ENCODE measurements around the gene PPP2R2B. TPM values are rescaled to one million over a fixed set of nuclear protein-coding genes. Genes with fewer than 3 reads are reported as not detected.

The PPP2R2B gene
- total RNA-seq, 1 experiment from 2014 or later, result not detected

DNA sequence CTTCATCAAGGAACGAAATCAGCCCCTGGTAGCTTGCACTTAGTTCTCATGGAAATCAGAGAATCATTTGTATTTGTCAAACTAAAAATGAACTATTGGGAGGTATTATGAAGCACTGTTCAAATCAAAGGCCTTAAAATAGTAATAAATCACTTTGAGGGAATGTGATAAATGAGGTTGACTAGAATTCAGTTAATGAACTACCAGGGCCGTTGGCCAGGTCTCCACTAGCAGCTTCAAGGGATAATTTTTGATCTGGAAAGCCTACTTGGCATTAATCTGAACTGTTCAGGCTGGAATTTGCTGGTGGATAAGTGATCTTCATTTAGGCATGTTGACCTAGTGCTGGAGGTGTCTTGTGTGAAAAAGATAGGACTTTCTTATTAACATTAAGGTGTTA lies 286.2 kb downstream of the PPP2R2B start:
- no peak overlapping the region for H3K9ac ChIP-seq (ENCODE audit: low read length)
- no peak overlapping the region for H3K27ac ChIP-seq (ENCODE audit: low read depth, low read length)
- no peak overlapping the region for H2AFZ ChIP-seq (ENCODE audit: low read depth, low read length, poor library complexity, severe bottlenecking)
- no peaks in the 10 kb centered on the region for H3K4me1 ChIP-seq (ENCODE audit: control insufficient read depth in 1 of 2, insufficient read depth in 2 of 2, low read length in 2 of 2)
- no TSS peak for BruUV-seq (replicated peaks)
- intact Hi-C loops (cut with micrococcal nuclease), result no loop called here
- POLR2A ChIA-PET, result no interaction called here
- H3K4me2 ChIP-seq (ENCODE audit: low read length), result no peak overlapping the region
- RAD21 ChIA-PET (ENCODE audit: low non-redundant PET in 1 of 2, low total read pairs in 2 of 2, uncharacterized antibody in 2 of 2, unreplicated experiment in 2 of 2), result no interaction called here
- no peaks in the 10 kb centered on the region for H3K79me2 ChIP-seq (ENCODE audit: insufficient read depth, low read length)
- no peaks in the 10 kb centered on the region for H3K9me2 ChIP-seq (ENCODE audit: insufficient read depth)
- H3K4me3 ChIP-seq (replicated peaks in 1 of 2; ENCODE audit: low read depth in 1 of 2, low read length in 2 of 2), result no peak overlapping the region
- no peaks in the 10 kb centered on the region for H4K20me1 ChIP-seq (ENCODE audit: insufficient read depth)
- no peaks in the 10 kb centered on the region for H3K9me3 ChIP-seq (ENCODE audit: control insufficient read depth in 1 of 2, insufficient read depth in 1 of 2, low read depth in 1 of 2, low read length in 2 of 2)
- TF ChIP-seq RAD21 (IDR thresholded peaks at IDR 0.05; ENCODE audit: low read depth), result no peak
- ATAC-seq, result no peak
- CTCF ChIA-PET, result no interaction called here
- peaks cover 24% of the 10 kb centered on the region for H3K27me3 ChIP-seq (ENCODE audit: insufficient read depth, low read length)
- H3K36me3 ChIP-seq (ENCODE audit: control insufficient read depth in 1 of 2, insufficient read depth in 2 of 2, low read length in 2 of 2), result no peaks in the 10 kb centered on the region
- no peak for DNase-seq (ENCODE audit: low read depth, low spot score)

DNA sequence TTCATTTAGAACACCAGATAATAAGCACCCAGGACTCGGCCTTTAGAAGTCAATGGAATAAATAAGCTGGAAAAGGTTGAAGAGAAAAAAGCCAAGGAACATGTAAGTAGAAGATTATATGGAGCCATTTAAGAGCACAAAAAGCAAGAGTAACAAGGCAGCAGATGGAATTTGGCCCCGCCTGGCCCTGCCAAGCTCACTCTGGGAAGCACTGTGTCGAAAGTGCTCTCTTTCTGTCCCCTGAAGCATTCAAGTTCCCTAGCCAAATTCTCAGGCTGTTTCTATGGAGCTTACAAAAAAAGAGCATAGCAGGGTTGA lies 289.6 kb downstream of the PPP2R2B start:
- POLR2A ChIA-PET, result no interaction called here
- no peak for TF ChIP-seq ELF1 (IDR thresholded peaks at IDR 0.05; ENCODE audit: borderline replicate concordance, low read depth)
- no peak for TF ChIP-seq SIN3A (IDR thresholded peaks at IDR 0.05; ENCODE audit: low read depth)
- TF ChIP-seq EZH2 (IDR thresholded peaks at IDR 0.05), result no peak
- TF ChIP-seq, protein P1, sequence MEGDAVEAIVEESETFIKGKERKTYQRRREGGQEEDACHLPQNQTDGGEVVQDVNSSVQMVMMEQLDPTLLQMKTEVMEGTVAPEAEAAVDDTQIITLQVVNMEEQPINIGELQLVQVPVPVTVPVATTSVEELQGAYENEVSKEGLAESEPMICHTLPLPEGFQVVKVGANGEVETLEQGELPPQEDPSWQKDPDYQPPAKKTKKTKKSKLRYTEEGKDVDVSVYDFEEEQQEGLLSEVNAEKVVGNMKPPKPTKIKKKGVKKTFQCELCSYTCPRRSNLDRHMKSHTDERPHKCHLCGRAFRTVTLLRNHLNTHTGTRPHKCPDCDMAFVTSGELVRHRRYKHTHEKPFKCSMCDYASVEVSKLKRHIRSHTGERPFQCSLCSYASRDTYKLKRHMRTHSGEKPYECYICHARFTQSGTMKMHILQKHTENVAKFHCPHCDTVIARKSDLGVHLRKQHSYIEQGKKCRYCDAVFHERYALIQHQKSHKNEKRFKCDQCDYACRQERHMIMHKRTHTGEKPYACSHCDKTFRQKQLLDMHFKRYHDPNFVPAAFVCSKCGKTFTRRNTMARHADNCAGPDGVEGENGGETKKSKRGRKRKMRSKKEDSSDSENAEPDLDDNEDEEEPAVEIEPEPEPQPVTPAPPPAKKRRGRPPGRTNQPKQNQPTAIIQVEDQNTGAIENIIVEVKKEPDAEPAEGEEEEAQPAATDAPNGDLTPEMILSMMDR (IDR thresholded peaks at IDR 0.05 in 2 of 3, conservative IDR thresholded peaks at IDR 0.05 in 1 of 3; ENCODE audit: borderline replicate concordance in 1 of 3, insufficient read depth in 1 of 3, low read depth in 2 of 3, low read length in 2 of 3), result no peak
- no peak for TF ChIP-seq EZH2phosphoT487 (IDR thresholded peaks at IDR 0.05; ENCODE audit: borderline replicate concordance)
- TF ChIP-seq ZFX (IDR thresholded peaks at IDR 0.05), result no peak
- no peak for TF ChIP-seq ZNF274 (IDR thresholded peaks at IDR 0.05; ENCODE audit: low read depth, low read length)
- no peak for TF ChIP-seq TCF7L2 (IDR thresholded peaks at IDR 0.05; ENCODE audit: borderline replicate concordance, extremely low read depth, insufficient read depth, insufficient read length)
- no peak for TF ChIP-seq CBX3 (IDR thresholded peaks at IDR 0.05; ENCODE audit: low read depth)
- TF ChIP-seq FOSL1 (IDR thresholded peaks at IDR 0.05; ENCODE audit: low read depth), result no peak
- TF ChIP-seq, protein P2, sequence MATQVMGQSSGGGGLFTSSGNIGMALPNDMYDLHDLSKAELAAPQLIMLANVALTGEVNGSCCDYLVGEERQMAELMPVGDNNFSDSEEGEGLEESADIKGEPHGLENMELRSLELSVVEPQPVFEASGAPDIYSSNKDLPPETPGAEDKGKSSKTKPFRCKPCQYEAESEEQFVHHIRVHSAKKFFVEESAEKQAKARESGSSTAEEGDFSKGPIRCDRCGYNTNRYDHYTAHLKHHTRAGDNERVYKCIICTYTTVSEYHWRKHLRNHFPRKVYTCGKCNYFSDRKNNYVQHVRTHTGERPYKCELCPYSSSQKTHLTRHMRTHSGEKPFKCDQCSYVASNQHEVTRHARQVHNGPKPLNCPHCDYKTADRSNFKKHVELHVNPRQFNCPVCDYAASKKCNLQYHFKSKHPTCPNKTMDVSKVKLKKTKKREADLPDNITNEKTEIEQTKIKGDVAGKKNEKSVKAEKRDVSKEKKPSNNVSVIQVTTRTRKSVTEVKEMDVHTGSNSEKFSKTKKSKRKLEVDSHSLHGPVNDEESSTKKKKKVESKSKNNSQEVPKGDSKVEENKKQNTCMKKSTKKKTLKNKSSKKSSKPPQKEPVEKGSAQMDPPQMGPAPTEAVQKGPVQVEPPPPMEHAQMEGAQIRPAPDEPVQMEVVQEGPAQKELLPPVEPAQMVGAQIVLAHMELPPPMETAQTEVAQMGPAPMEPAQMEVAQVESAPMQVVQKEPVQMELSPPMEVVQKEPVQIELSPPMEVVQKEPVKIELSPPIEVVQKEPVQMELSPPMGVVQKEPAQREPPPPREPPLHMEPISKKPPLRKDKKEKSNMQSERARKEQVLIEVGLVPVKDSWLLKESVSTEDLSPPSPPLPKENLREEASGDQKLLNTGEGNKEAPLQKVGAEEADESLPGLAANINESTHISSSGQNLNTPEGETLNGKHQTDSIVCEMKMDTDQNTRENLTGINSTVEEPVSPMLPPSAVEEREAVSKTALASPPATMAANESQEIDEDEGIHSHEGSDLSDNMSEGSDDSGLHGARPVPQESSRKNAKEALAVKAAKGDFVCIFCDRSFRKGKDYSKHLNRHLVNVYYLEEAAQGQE (IDR thresholded peaks at IDR 0.05; ENCODE audit: low read depth), result no peak
- TF ChIP-seq, protein P3, sequence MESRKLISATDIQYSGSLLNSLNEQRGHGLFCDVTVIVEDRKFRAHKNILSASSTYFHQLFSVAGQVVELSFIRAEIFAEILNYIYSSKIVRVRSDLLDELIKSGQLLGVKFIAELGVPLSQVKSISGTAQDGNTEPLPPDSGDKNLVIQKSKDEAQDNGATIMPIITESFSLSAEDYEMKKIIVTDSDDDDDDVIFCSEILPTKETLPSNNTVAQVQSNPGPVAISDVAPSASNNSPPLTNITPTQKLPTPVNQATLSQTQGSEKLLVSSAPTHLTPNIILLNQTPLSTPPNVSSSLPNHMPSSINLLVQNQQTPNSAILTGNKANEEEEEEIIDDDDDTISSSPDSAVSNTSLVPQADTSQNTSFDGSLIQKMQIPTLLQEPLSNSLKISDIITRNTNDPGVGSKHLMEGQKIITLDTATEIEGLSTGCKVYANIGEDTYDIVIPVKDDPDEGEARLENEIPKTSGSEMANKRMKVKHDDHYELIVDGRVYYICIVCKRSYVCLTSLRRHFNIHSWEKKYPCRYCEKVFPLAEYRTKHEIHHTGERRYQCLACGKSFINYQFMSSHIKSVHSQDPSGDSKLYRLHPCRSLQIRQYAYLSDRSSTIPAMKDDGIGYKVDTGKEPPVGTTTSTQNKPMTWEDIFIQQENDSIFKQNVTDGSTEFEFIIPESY (IDR thresholded peaks at IDR 0.05; ENCODE audit: extremely low read depth, insufficient replicate concordance, low read length), result no peak
- TF ChIP-seq CEBPB (IDR thresholded peaks at IDR 0.05; ENCODE audit: low read depth), result no peak

More for the DNA sequence above, 289.6 kb downstream of the PPP2R2B start:
- no peak overlapping the region for H2AFZ ChIP-seq (ENCODE audit: low read depth, low read length, poor library complexity, severe bottlenecking)
- H3K9me3 ChIP-seq (ENCODE audit: control insufficient read depth in 1 of 2, insufficient read depth in 1 of 2, low read depth in 1 of 2, low read length in 2 of 2), result no peaks in the 10 kb centered on the region
- H3K36me3 ChIP-seq (ENCODE audit: control insufficient read depth in 1 of 2, insufficient read depth in 2 of 2, low read length in 2 of 2), result no peaks in the 10 kb centered on the region
- intact Hi-C loops (cut with micrococcal nuclease), result no loop called here
- BruUV-seq (replicated peaks), result no TSS peak
- H3K9ac ChIP-seq (ENCODE audit: low read length), result no peak overlapping the region
- no peak for ATAC-seq
- H3K27me3 ChIP-seq (ENCODE audit: insufficient read depth, low read length), result peaks cover 5% of the 10 kb centered on the region; the same call in 1 of the 2 replicates
- RAD21 ChIA-PET (ENCODE audit: low non-redundant PET in 1 of 2, low total read pairs in 2 of 2, uncharacterized antibody in 2 of 2, unreplicated experiment in 2 of 2), result no interaction called here
- no peaks in the 10 kb centered on the region for H4K20me1 ChIP-seq (ENCODE audit: insufficient read depth)
- H3K9me2 ChIP-seq (ENCODE audit: insufficient read depth), result no peaks in the 10 kb centered on the region
- H3K79me2 ChIP-seq (ENCODE audit: insufficient read depth, low read length), result no peaks in the 10 kb centered on the region
- DNase-seq (ENCODE audit: low read depth, low spot score), result no peak
- no peak overlapping the region for H3K4me3 ChIP-seq (replicated peaks in 1 of 2; ENCODE audit: low read depth in 1 of 2, low read length in 2 of 2)
- H3K27ac ChIP-seq (ENCODE audit: low read depth, low read length), result no peak overlapping the region
- no peak overlapping the region for H3K4me2 ChIP-seq (ENCODE audit: low read length)
- CTCF ChIA-PET, result no interaction called here
- no peaks in the 10 kb centered on the region for H3K4me1 ChIP-seq (ENCODE audit: control insufficient read depth in 1 of 2, insufficient read depth in 2 of 2, low read length in 2 of 2)
